SU-DHL-6 (cell line): ENCODE data around the gene NRTN.
"Not testable (repeated sequence)": the region's sequence is repeated elsewhere in the genome, so short reads cannot be mapped to it uniquely, and the experiment has no call there.

Experiments used
- H2AFZ ChIP-seq: fragments of 200-600 bp; sonication (generic); 2 replicates; pipeline ENCODE4 v1.6.1; 2014; ENCODE audit warnings: low read depth, mild to moderate bottlenecking, moderate library complexity, mixed read lengths, antibody characterized with exemption, low read length; ENCODE audit not compliant: severe bottlenecking
- H3F3A ChIP-seq: fragments of 200-600 bp; shearing (Covaris generic); 2 replicates; pipeline ENCODE4 v1.6.0; 2016; ENCODE audit warnings: antibody characterized with exemption, mild to moderate bottlenecking; ENCODE audit not compliant: insufficient read depth
- H3K27ac ChIP-seq: fragments of 200-600 bp; sonication (generic); 2 replicates; pipeline ENCODE4 v1.5.1; 2016; ENCODE audit warnings: low read depth, mild to moderate bottlenecking, low read length, moderate library complexity, mixed read lengths
- H3K27me3 ChIP-seq: fragments of 200-600 bp; sonication (generic), shearing (Covaris generic); 2 replicates; pipeline ENCODE4 v1.6.0; 2014; ENCODE audit warnings: mild to moderate bottlenecking, low read length
- H3K36me3 ChIP-seq: fragments of 200-600 bp; sonication (generic); 2 replicates; pipeline ENCODE4 v1.6.1; 2014; ENCODE audit warnings: mild to moderate bottlenecking, low read length, mixed read lengths
- H3K4me2 ChIP-seq: fragments of 300-600, 200-600 bp; shearing (Covaris generic), sonication (generic); 2 replicates; pipeline ENCODE4 v1.6.0; 2014; ENCODE audit warnings: low read length, low read depth, mild to moderate bottlenecking; ENCODE audit not compliant: poor library complexity, severe bottlenecking
- H3K4me3 ChIP-seq: fragments of 200-600 bp; sonication (generic); 2 replicates; pipeline ENCODE4 v1.5.1; 2014; ENCODE audit warnings: antibody characterized with exemption, low read length, mild to moderate bottlenecking, mixed read lengths; ENCODE audit not compliant: insufficient read depth, poor library complexity, severe bottlenecking
- H3K79me2 ChIP-seq: fragments of 200-600 bp; sonication (generic); 2 replicates; pipeline ENCODE4 v1.6.1; 2014; ENCODE audit warnings: mild to moderate bottlenecking, low read length, moderate library complexity; ENCODE audit not compliant: insufficient read depth
- H3K9ac ChIP-seq: fragments of 200-600 bp; sonication (generic); 2 replicates; pipeline ENCODE4 v1.7.0; 2014; ENCODE audit warnings: mild to moderate bottlenecking, low read length
- H3K9me2 ChIP-seq: fragments of 200-600 bp; sonication (generic); replicated peaks from 2 replicates; pipeline ENCODE4 v1.6.1; 2014; ENCODE audit warnings: low read length; ENCODE audit not compliant: insufficient read depth
- H3K9me3 ChIP-seq: fragments of 200-600 bp; sonication (generic); 2 replicates; pipeline ENCODE4 v1.6.1; 2014; ENCODE audit warnings: low read length, mixed read lengths; ENCODE audit not compliant: insufficient read depth
- H4K20me1 ChIP-seq: fragments of 200-600 bp; sonication (generic); 2 replicates; pipeline ENCODE4 v1.6.1; 2014; ENCODE audit warnings: low read depth, mild to moderate bottlenecking, antibody characterized with exemption, low read length, moderate library complexity, mixed read lengths
- EZH2phosphoT487 ChIP-seq: fragments of 200-600 bp; sonication (generic), shearing (Covaris generic); conservative IDR thresholded peaks from 2 replicates; pipeline ENCODE4 v1.6.1; 2018; ENCODE audit warnings: mild to moderate bottlenecking, antibody characterized with exemption, low read length, moderate library complexity, mixed read lengths
- TF ChIP-seq, protein P1 (sequence below): fragments of 200-600 bp; sonication (generic); IDR thresholded peaks from one replicate; pipeline ENCODE4 v1.5.1; 2017; ENCODE audit warnings: antibody characterized with exemption, mild to moderate bottlenecking, low read length, moderate library complexity; ENCODE audit not compliant: insufficient read depth, poor library complexity, severe bottlenecking

Gene NRTN

GRCh38 chr19:5870986-5871394 lies 66.1 kb downstream of the NRTN start:
- H3K79me2 ChIP-seq: no peaks in the 10 kb centered on the region
- TF ChIP-seq, protein P1, sequence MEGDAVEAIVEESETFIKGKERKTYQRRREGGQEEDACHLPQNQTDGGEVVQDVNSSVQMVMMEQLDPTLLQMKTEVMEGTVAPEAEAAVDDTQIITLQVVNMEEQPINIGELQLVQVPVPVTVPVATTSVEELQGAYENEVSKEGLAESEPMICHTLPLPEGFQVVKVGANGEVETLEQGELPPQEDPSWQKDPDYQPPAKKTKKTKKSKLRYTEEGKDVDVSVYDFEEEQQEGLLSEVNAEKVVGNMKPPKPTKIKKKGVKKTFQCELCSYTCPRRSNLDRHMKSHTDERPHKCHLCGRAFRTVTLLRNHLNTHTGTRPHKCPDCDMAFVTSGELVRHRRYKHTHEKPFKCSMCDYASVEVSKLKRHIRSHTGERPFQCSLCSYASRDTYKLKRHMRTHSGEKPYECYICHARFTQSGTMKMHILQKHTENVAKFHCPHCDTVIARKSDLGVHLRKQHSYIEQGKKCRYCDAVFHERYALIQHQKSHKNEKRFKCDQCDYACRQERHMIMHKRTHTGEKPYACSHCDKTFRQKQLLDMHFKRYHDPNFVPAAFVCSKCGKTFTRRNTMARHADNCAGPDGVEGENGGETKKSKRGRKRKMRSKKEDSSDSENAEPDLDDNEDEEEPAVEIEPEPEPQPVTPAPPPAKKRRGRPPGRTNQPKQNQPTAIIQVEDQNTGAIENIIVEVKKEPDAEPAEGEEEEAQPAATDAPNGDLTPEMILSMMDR: no peak
- no peak for TF ChIP-seq EZH2phosphoT487
- no peak overlapping the region for H3K4me2 ChIP-seq
- no peak overlapping the region for H2AFZ ChIP-seq
- H3F3A ChIP-seq: no peaks in the 10 kb centered on the region
- no peak overlapping the region for H3K27ac ChIP-seq
- no peaks in the 10 kb centered on the region for H4K20me1 ChIP-seq
- H3K9ac ChIP-seq: no peak overlapping the region
- no peaks in the 10 kb centered on the region for H3K36me3 ChIP-seq
- H3K9me2 ChIP-seq: no peaks in the 10 kb centered on the region
- H3K4me3 ChIP-seq: no peak overlapping the region
- H3K27me3 ChIP-seq: no peaks in the 10 kb centered on the region
- no peaks in the 10 kb centered on the region for H3K9me3 ChIP-seq

- Histone ChIP-seq H3F3A (no peaks in the 10 kb centered on the region), H3K36me3 (no peaks in the 10 kb centered on the region), H3K27ac (no peak overlapping the region), H3K9me2 (no peaks in the 10 kb centered on the region), H4K20me1 (no peaks in the 10 kb centered on the region), H3K9ac (no peak overlapping the region), H3K79me2 (no peaks in the 10 kb centered on the region), H3K4me2 (no peak overlapping the region), H3K27me3 (no peaks in the 10 kb centered on the region), H3K9me3 (no peaks in the 10 kb centered on the region), H3K4me3 (no peak overlapping the region), H2AFZ (no peak overlapping the region)
- TF ChIP-seq, protein P1: no peak
- TF ChIP-seq EZH2phosphoT487: no peak
Measured at GRCh38 chr19:5873617-5874199, 68.8 kb downstream of the NRTN start.

- not testable (repeated sequence) for H3K36me3 ChIP-seq, H4K20me1 ChIP-seq, H3K27ac ChIP-seq, H3K4me2 ChIP-seq, H2AFZ ChIP-seq, H3K4me3 ChIP-seq, H3K9me2 ChIP-seq, H3K9me3 ChIP-seq, H3K27me3 ChIP-seq, H3K9ac ChIP-seq, H3F3A ChIP-seq, H3K79me2 ChIP-seq
Measured at GRCh38 chr19:5874496-5874895, 69.6 kb downstream of the NRTN start.

- TF ChIP-seq, protein P1: no peak
- TF ChIP-seq EZH2phosphoT487: no peak
- Histone ChIP-seq H3F3A (no peaks in the 10 kb centered on the region), H4K20me1 (no peaks in the 10 kb centered on the region), H2AFZ (no peak overlapping the region), H3K9ac (no peak overlapping the region), H3K36me3 (no peaks in the 10 kb centered on the region), H3K27me3 (no peaks in the 10 kb centered on the region), H3K9me3 (no peaks in the 10 kb centered on the region), H3K9me2 (no peaks in the 10 kb centered on the region), H3K79me2 (no peaks in the 10 kb centered on the region), H3K4me2 (no peak overlapping the region), H3K4me3 (no peak overlapping the region), H3K27ac (no peak overlapping the region)
Measured at GRCh38 chr19:5877427-5877826, 72.6 kb downstream of the NRTN start.
